GM12873 (cell line): ENCODE measurements around the gene RAB4A.

Experiments
- CTCF ChIP-seq: IDR thresholded peaks from 2 replicates; pipeline ENCODE4 v1.5.1; 2012; ENCODE audit warnings: low read depth, mild to moderate bottlenecking, moderate library complexity, low read length, control low read depth; ENCODE audit not compliant: insufficient read depth; ENCODE audit errors: missing control alignments

RAB4A gene

GRCh38 chr1:229302740-229303139, 31.8 kb downstream of the RAB4A start:
- no peak for TF ChIP-seq CTCF

- no peak for TF ChIP-seq CTCF
Observed at GRCh38 chr1:229303855-229304254, 32.9 kb downstream of the RAB4A start.

- no peak for TF ChIP-seq CTCF
Observed at GRCh38 chr1:229305392-229305791, 34.5 kb downstream of the RAB4A start.

GRCh38 chr1:229309074-229309473, 38.2 kb downstream of the RAB4A start:
- no peak for TF ChIP-seq CTCF

GRCh38 chr1:229309684-229310083, 38.8 kb downstream of the RAB4A start:
- no peak for TF ChIP-seq CTCF

GRCh38 chr1:229310833-229311232, 39.9 kb downstream of the RAB4A start:
- no peak for TF ChIP-seq CTCF

GRCh38 chr1:229316166-229316565, 45.3 kb downstream of the RAB4A start:
- TF ChIP-seq CTCF = no peak
